Measurements from ENCODE around the gene STX4.

STX4 gene

DNA sequence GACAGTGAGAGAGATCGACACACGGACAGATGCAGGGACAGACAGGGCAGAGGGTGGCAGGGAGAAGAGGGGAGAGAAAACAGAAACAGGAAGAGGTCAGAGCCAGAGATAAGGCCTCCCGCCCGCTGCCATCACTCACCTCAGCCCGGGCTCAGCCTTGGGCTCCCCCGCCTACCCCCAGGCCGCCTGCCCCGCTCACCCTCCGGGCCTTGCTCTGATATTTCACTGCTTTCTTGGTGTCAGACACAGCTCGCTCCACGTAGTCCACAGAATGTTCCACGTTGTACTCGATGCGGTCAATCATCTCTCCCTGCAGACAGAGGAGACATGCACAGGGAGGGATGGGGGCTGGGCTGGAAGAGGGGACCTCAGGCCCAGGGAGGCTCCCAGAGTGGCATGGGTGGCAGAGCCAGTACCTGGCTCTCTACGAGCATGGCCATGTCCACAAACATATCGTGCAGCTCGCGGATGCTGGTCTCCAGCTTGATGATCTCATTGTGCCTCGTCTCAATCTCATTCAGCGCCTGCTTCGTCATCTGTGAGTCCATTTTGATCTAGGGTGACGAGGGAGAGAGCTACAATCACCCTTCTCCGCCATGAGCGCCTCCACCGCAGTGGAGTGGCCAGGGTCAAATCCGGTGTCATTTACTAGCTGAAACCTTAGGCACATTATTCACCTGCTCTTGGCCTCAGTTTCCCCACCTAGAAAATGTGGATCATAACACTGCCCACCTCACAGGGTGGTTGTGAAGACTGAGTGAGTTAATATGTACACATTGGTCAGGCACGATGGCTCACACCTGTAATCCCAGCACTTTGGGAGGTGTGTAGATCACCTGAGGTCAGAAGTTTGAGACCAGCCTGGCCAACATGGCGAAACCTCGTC lies 40.2 kb upstream of the STX4 start:
- DNase-seq (ENCODE audit: low spot score): no peak
- TF ChIP-seq, protein P1, sequence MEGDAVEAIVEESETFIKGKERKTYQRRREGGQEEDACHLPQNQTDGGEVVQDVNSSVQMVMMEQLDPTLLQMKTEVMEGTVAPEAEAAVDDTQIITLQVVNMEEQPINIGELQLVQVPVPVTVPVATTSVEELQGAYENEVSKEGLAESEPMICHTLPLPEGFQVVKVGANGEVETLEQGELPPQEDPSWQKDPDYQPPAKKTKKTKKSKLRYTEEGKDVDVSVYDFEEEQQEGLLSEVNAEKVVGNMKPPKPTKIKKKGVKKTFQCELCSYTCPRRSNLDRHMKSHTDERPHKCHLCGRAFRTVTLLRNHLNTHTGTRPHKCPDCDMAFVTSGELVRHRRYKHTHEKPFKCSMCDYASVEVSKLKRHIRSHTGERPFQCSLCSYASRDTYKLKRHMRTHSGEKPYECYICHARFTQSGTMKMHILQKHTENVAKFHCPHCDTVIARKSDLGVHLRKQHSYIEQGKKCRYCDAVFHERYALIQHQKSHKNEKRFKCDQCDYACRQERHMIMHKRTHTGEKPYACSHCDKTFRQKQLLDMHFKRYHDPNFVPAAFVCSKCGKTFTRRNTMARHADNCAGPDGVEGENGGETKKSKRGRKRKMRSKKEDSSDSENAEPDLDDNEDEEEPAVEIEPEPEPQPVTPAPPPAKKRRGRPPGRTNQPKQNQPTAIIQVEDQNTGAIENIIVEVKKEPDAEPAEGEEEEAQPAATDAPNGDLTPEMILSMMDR (conservative IDR thresholded peaks at IDR 0.05; ENCODE audit: low read depth): no peak
- H3K27ac ChIP-seq: peak overlapping the region; percentile 94
- CTCF ChIA-PET: interaction anchor here (0.6 to 1.7 kb wide), 2 partner anchors 8 to 15 kb away, joined by 3 to 8 read pairs; partner anchors contain the start of gene HSD3B7
- POLR2A ChIA-PET (ENCODE audit: low non-redundant PET): interaction anchor here (0.6 kb wide), 1 partner anchor 8 kb away, joined by 3 read pairs; no protein-coding TSS in a partner anchor

DNA sequence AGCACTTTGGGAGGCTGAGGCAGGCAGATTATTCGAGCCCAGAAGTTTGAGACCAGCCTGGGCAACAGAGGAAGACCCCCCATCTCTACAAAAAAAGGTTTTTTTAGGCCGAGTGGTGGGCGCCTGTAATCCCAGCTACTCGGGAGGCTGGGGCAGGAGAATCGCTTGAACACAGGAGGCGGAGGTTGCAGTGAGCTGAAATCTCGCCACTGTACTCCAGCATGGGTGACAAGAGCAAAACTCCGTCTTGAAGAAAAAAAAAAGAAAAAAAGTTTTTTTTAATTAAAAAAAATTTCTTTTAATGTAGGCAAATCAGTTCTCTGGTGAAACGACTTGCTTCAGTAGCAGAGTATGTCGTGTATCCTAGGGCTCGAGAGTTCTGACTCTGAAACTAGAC lies 37.4 kb upstream of the STX4 start:
- no peak for DNase-seq (ENCODE audit: low spot score)
- POLR2A ChIA-PET (ENCODE audit: low non-redundant PET): no interaction called here
- TF ChIP-seq, protein P1 (conservative IDR thresholded peaks at IDR 0.05; ENCODE audit: low read depth): no peak
- H3K27ac ChIP-seq: peak overlapping the region; percentile 94
- CTCF ChIA-PET: interaction anchor here (0.6 to 1.5 kb wide), 3 partner anchors 11 to 99 kb away, joined by 3 to 11 read pairs (median 3); partner anchors contain the start of gene HSD3B7

DNA sequence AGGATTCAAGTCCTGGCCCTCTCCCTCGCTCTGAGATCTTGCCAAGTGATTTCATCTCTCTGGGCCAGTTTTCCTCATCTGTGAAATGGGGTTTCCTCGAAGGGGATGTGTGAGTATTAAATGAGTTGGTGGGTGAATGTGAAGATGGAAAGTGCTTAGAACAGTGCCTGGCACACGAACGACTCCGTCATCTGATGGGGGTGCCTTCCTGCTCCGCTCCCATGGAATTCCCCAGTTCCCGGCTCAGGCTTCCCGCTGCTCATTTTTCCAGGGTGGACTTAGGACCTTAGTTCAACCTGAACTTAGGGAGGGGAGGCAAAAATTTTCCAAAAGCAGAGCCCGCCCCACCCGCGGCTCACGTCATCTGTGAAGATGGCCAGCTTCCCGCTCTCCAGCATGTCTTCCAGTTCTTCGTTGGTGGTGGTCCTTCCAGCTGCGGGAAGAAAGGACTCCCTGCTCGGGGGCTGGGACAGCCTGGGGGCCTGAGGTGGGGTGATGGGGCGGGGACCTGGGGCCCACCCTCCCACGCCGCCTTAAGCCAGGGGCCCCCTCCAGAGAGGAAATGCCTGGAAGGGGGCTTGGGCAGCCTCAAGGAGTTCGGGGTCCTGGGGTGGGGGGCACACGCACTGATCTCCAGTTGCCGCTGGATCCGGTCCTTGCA lies 36.9 kb upstream of the STX4 start:
- POLR2A ChIA-PET (ENCODE audit: low non-redundant PET): no interaction called here
- CTCF ChIA-PET: interaction anchor here (0.6 to 1.5 kb wide), 3 partner anchors 12 to 99 kb away, joined by 3 to 11 read pairs (median 3); partner anchors contain the start of gene HSD3B7
- TF ChIP-seq, protein P1 (conservative IDR thresholded peaks at IDR 0.05; ENCODE audit: low read depth): no peak

DNA sequence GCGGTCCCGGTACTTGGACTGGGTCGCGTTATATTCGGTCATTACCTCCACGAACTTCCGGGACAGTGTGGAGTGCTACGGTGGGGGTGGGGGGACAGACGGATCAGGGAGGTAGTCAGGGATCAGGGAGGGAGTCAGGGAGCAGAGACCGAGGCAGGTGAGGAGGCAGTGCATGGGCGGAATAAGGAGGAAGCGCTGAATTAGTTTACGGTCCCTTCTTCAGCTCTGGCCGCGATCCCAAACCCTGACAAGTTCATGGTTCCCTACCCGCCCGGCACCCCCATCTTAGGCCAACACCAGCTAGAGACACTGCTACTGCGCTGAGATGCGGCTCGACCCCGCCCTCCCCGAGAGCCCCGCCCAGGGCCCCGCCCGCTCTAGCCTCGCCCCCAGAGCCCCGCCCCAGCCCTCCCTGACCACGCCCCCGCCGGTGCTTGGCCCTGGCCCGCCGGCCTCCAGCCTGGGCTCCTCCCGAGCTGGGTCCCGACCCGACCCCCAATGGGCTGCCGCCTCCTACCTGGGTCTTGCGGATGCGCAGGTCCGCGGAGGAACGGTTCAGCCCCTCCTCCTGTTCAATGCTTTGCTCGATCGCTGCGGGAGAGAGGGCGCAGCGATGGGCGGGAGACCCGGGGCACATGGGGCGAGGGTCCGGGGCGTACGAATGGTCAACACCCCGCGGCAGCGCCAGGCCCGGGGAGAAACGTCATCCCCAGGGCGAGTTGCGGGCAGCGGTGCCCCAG lies 36.2 kb upstream of the STX4 start:
- H3K27ac ChIP-seq: peak overlapping the region; percentile 94
- ChIA-PET POLR2A (ENCODE audit: low non-redundant PET) (interaction anchor here (0.7 kb wide), 1 partner anchor 68 kb away, joined by 3 read pairs; no protein-coding TSS in a partner anchor), CTCF (interaction anchor here (1.5 kb wide), 1 partner anchor 12 kb away, joined by 11 read pairs; the partner anchor contains the start of gene HSD3B7)
- DNase-seq (ENCODE audit: low spot score): peak; percentile 92
- TF ChIP-seq, protein P1 (conservative IDR thresholded peaks at IDR 0.05; ENCODE audit: low read depth): no peak

More for the DNA sequence above, 36.9 kb upstream of the STX4 start:
- no peak for DNase-seq (ENCODE audit: low spot score)
- H3K27ac ChIP-seq: peak overlapping the region; percentile 94

DNA sequence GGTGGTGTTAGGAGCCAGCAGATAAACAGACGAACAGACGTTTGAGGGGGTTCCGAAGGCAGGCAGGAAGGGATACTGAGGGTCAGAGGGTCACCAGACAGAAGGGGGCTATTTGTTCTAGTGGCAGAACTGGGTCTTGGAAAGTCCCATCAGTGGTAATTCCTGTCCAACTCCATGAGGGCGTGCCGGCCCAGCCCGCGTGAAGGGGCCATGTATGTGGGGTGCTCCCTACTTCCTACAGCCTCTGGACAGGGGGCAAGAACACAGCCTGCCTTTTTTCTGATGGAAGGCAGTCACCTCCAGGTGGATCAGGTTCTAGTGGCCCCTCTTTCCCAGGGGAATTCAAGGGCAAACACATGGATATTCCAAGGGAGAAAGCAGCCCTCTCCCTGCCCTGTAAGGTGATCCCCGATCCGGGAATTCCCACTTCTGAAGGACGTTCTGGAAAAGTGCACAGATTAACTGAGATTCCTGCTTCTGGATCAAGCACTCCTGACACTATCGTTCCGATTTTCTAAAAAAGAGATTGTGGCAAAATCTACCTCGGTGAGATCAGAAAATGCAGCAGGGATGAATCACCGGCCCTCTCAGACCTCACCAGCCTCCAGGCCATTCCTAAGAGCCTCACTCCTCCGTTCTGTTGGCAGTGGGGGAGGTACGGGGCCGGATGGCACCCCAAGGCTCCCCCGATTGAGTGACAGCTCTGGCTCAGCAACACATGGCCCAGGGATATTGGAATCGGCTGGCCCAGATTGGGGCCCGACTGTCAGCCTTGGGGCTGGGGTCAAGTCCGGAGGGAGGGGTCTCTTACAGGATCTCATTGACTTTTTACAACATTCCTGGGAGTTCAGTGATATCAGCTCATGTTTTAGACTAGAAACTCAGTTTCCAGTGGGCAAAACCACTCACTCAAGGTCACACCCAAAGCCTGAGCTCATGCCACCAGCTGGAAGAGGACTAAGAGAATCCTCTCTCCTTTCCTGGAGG lies 35.3 kb upstream of the STX4 start:
- CTCF ChIA-PET: interaction anchor here (0.6 to 1.4 kb wide), 3 partner anchors 13 to 445 kb away, joined by 3 to 14 read pairs (median 4); partner anchors contain the start of genes HSD3B7 and ZNF843
- H3K27ac ChIP-seq: peak overlapping the region; percentile 94
- TF ChIP-seq, protein P1 (conservative IDR thresholded peaks at IDR 0.05; ENCODE audit: low read depth): no peak
- POLR2A ChIA-PET (ENCODE audit: low non-redundant PET): interaction anchor here (0.5 to 0.7 kb wide), 2 partner anchors 55 to 67 kb away, joined by 3 to 7 read pairs; no protein-coding TSS in a partner anchor
- DNase-seq (ENCODE audit: low spot score): peak; percentile 92

Measured in RWPE1 (cell line).